Endothelial cell of umbilical vein (primary cell): ENCODE results near the gene C9orf57.

Experiments used
- CTCF ChIP-seq, 2 donors: IDR thresholded peaks; 1 replicate in 1 of 2; 2 replicates in 1 of 2; pipeline ENCODE4 v1.5.1; 2011; ENCODE audit warnings: low read length in 2 of 2, mild to moderate bottlenecking in 2 of 2, moderate library complexity in 2 of 2, control low read depth in 1 of 2, inconsistent platforms in 1 of 2, low read depth in 1 of 2; ENCODE audit not compliant: insufficient read depth in 1 of 2; ENCODE audit errors: extremely low read depth in 1 of 2
- EZH2 ChIP-seq: IDR thresholded peaks from 2 replicates; pipeline ENCODE4 v1.6.1; 2012; ENCODE audit warnings: borderline replicate concordance, low read depth, mild to moderate bottlenecking, moderate library complexity, low read length, inconsistent platforms; ENCODE audit not compliant: severe bottlenecking
- FOS ChIP-seq: IDR thresholded peaks from 2 replicates; pipeline ENCODE4 v1.6.1; 2011; ENCODE audit warnings: mild to moderate bottlenecking, low read length, moderate library complexity, borderline replicate concordance; ENCODE audit not compliant: insufficient read depth
- GATA2 ChIP-seq: IDR thresholded peaks from 2 replicates; pipeline ENCODE4 v1.7.0; 2011; ENCODE audit warnings: low read depth, mild to moderate bottlenecking, moderate library complexity, mixed read lengths, low read length; ENCODE audit not compliant: insufficient read length, insufficient read depth
- JUN ChIP-seq: IDR thresholded peaks from 2 replicates; pipeline ENCODE4 v1.6.1; 2011; ENCODE audit warnings: borderline replicate concordance, low read depth; ENCODE audit not compliant: insufficient read length, insufficient read depth
- MAX ChIP-seq: IDR thresholded peaks from 2 replicates; pipeline ENCODE4 v1.6.1; 2011; ENCODE audit not compliant: insufficient read depth, insufficient read length
- MYC ChIP-seq: IDR thresholded peaks from one replicate; pipeline ENCODE4 v1.6.1; 2011; ENCODE audit warnings: mild to moderate bottlenecking, low read depth, low read length
- POLR2A ChIP-seq: IDR thresholded peaks from 2 replicates; pipeline ENCODE4 v1.6.1; 2012; ENCODE audit warnings: low read depth, mild to moderate bottlenecking, control low read depth, low read length
- POLR2AphosphoS5 ChIP-seq: IDR thresholded peaks from 2 replicates; pipeline ENCODE4 v1.6.1; 2012; ENCODE audit warnings: low read depth, mild to moderate bottlenecking, control low read depth, low read length, moderate library complexity; ENCODE audit not compliant: insufficient read depth

- TF ChIP-seq CTCF (IDR thresholded peaks at IDR 0.05; ENCODE audit: extremely low read depth in 1 of 2, insufficient read depth in 1 of 2, low read depth in 1 of 2, low read length in 2 of 2) (no peak), POLR2AphosphoS5 (no peak), MAX (no peak), POLR2A (no peak), EZH2 (no peak), MYC (no peak), JUN (no peak), FOS (no peak), GATA2 (no peak)
Measured at GRCh38 chr9:72025906-72026305, 34.5 kb downstream of the C9orf57 start.
